GM12878 (cell line): Measurements from ENCODE around the gene ATP12A. TPM values are rescaled to one million over a fixed set of nuclear protein-coding genes. Genes with fewer than 3 reads are reported as not detected.

ENCODE experiments used
- ATAC-seq: fragments of 200-7000 bp; cut with Tn5 transposase; 3 replicates; pipeline ENCODE4 v1.9.1; 2020; ENCODE audit warnings: mild to moderate bottlenecking, moderate library complexity
- BruUV-seq: library from RNA; stranded (reverse); fragments of 400-500 nt; replicated peaks from 2 replicates; lab custom pipeline; 2021; lab: Mats Ljungman, UMichigan
- CTCF ChIA-PET: fragments of 300-600 bp; sonication (Branson Sonifier 250); formaldehyde crosslinking; extraction: SDS; loops from one replicate; lab custom pipeline; 2021; ENCODE audit warnings: inconsistent platforms; lab: Yijun Ruan, JAX
- POLR2A ChIA-PET: fragments of 350-600 bp; formaldehyde crosslinking; extraction: SDS; loops from one replicate; lab custom pipeline; 2021; ENCODE audit warnings: inconsistent platforms; lab: Charles Lee
- RAD21 ChIA-PET: fragments of 300-600 bp; sonication (Branson Sonifier 250); formaldehyde crosslinking; loops from one replicate; lab custom pipeline; 2023; ENCODE audit warnings: antibody characterized with exemption; ENCODE audit not compliant: unreplicated experiment; lab: Charles Lee
- SMC1A ChIA-PET: fragments of 300-600 bp; sonication (Branson Sonifier 250); formaldehyde crosslinking; loops from one replicate; lab custom pipeline; 2023; ENCODE audit not compliant: unreplicated experiment, uncharacterized antibody; lab: Charles Lee
- DNase-seq: peaks from one replicate; pipeline ENCODE4 v3.0.0-alpha.2; 2011; ENCODE audit warnings: low read depth, low spot score
- FAIRE-seq: peaks from 3 replicates; lab custom pipeline; 2011; peaks lifted over from hg19 to GRCh38; lab: Jason Lieb, UNC
- H2AFZ ChIP-seq: 2 replicates; pipeline ENCODE4 v1.6.0; 2011; ENCODE audit warnings: low read depth, low read length, control low read depth; ENCODE audit not compliant: control insufficient read depth
- H3K27ac ChIP-seq: 2 replicates; pipeline ENCODE4 v1.5.1; 2011; ENCODE audit warnings: control low read depth; ENCODE audit not compliant: control insufficient read depth, insufficient read depth
- H3K27me3 ChIP-seq, 2 experiments: replicated peaks in 1 of 2; 2 replicates each; pipeline versions ENCODE4 v1.6.0 to v1.6.1; 2011; ENCODE audit warnings: low read length in 1 of 2; ENCODE audit not compliant: control insufficient read depth in 2 of 2, insufficient read depth in 2 of 2
- H3K36me3 ChIP-seq, 2 experiments: 2 replicates each; pipeline ENCODE4 v1.5.1; 2011; ENCODE audit warnings: low read length in 1 of 2; ENCODE audit not compliant: control insufficient read depth in 2 of 2, insufficient read depth in 2 of 2
- H3K4me1 ChIP-seq: 2 replicates; pipeline ENCODE4 v1.6.1; 2011; ENCODE audit warnings: mild to moderate bottlenecking, low read length, moderate library complexity, mixed read lengths; ENCODE audit not compliant: control insufficient read depth, insufficient read depth
- H3K4me2 ChIP-seq: 2 replicates; pipeline ENCODE4 v1.6.0; 2011; ENCODE audit warnings: control low read depth; ENCODE audit not compliant: control insufficient read depth, insufficient read depth
- H3K4me3 ChIP-seq: fragments of 200-600 bp; sonication (generic); 2 replicates; pipeline ENCODE4 v1.5.1; 2016
- H3K79me2 ChIP-seq: 2 replicates; pipeline ENCODE4 v1.6.0; 2011; ENCODE audit warnings: low read length; ENCODE audit not compliant: control insufficient read depth, insufficient read depth
- H3K9ac ChIP-seq: 2 replicates; pipeline ENCODE4 v1.8.0; 2011; ENCODE audit warnings: low read length, control low read depth, mixed read lengths; ENCODE audit not compliant: control insufficient read depth, insufficient read depth
- H3K9me3 ChIP-seq: replicated peaks from 3 replicates; pipeline ENCODE4 v1.5.1; 2011; ENCODE audit warnings: mild to moderate bottlenecking, low read length; ENCODE audit not compliant: control insufficient read depth, insufficient read depth
- H4K20me1 ChIP-seq: 2 replicates; pipeline ENCODE4 v1.6.0; 2011; ENCODE audit not compliant: control insufficient read depth, insufficient read depth
- ASH2L ChIP-seq: fragments of 300-600, 200-600 bp; sonication (generic); IDR thresholded peaks from 2 replicates; pipeline ENCODE4 v1.6.1; 2017; ENCODE audit warnings: low read depth, mild to moderate bottlenecking, borderline replicate concordance
- CEBPB ChIP-seq, 2 experiments: fragments of 150-350 bp in 1 of 2; IDR thresholded peaks; 2 replicates each; pipeline ENCODE4 v1.6.1; 2012 to 2014; ENCODE audit warnings: low read depth in 2 of 2, low read length in 2 of 2, borderline replicate concordance in 1 of 2, inconsistent platforms in 1 of 2
- CHD1 ChIP-seq: IDR thresholded peaks from 2 replicates; pipeline ENCODE4 v1.6.1; 2012; ENCODE audit warnings: low read depth, low read length, improper control_type of control experiment
- ESRRA ChIP-seq: IDR thresholded peaks from 2 replicates; pipeline ENCODE4 v1.6.1; 2012; ENCODE audit warnings: mild to moderate bottlenecking, low read length, improper control_type of control experiment
- GATAD2B ChIP-seq: fragments of 450-650 bp; conservative IDR thresholded peaks from 2 replicates; pipeline ENCODE4 v1.6.1; 2017; ENCODE audit warnings: low read depth, mild to moderate bottlenecking, moderate library complexity
- IRF4 ChIP-seq: IDR thresholded peaks from 2 replicates; pipeline ENCODE4 v1.6.1; 2011; ENCODE audit warnings: low read depth, low read length
- MLLT1 ChIP-seq: fragments of 450-650 bp; IDR thresholded peaks from 2 replicates; pipeline ENCODE4 v1.6.1; 2016; ENCODE audit warnings: mild to moderate bottlenecking
- PRDM15 ChIP-seq: fragments of 450-650 bp; formaldehyde crosslinking; IDR thresholded peaks from 2 replicates; pipeline ENCODE4 v1.4.0; 2020; ENCODE audit warnings: mild to moderate bottlenecking, moderate library complexity
- RAD21 ChIP-seq: IDR thresholded peaks from 2 replicates; pipeline ENCODE4 v1.6.1; 2011; ENCODE audit warnings: mild to moderate bottlenecking, low read depth, low read length, moderate library complexity; ENCODE audit not compliant: insufficient read depth
- SMAD5 ChIP-seq: IDR thresholded peaks from 2 replicates; pipeline ENCODE4 v1.6.1; 2016; ENCODE audit warnings: antibody characterized with exemption, low read depth
- SMC3 ChIP-seq: IDR thresholded peaks from 2 replicates; pipeline ENCODE4 v1.6.1; 2011; ENCODE audit warnings: low read length, improper control_type of control experiment, borderline replicate concordance
- SREBF2 ChIP-seq: IDR thresholded peaks from 2 replicates; pipeline ENCODE4 v1.6.1; 2012; ENCODE audit warnings: mild to moderate bottlenecking, low read length
- TARDBP ChIP-seq: IDR thresholded peaks from 2 replicates; pipeline ENCODE4 v1.6.1; 2016; ENCODE audit warnings: borderline replicate concordance
- WGBS: methylation state at CpG from one replicate; pipeline ENCODE4 v1.1.6; 2016; ENCODE audit warnings: low lambda C conversion rate; ENCODE audit not compliant: insufficient replicate concordance, insufficient coverage; ENCODE audit errors: missing lambda C conversion rate; 5-methylcytosine and 5-hydroxymethylcytosine counted together
- in situ Hi-C: fragments of 300-500 bp; cut with MboI; formaldehyde crosslinking; loops from 9 replicates; pipeline ENCODE4 v1.14.3; 2018; ENCODE audit warnings: mixed read lengths
- intact Hi-C: fragments of 100-400 bp; cut with micrococcal nuclease; formaldehyde crosslinking; loops from one replicate; pipeline ENCODE4 v1.14.2; 2022; ENCODE audit not compliant: unreplicated experiment
- polyA plus RNA-seq, 11 experiments: library from polyadenylated mRNA; depleted of rRNA in 4 of 11; unstranded in 6 of 11; stranded (reverse) in 5 of 11; fragments of >200 nt; fragmentation: Nextera tagmentation in 4 of 11; fragmentation: Illumina TruSeq in 1 of 11; extraction: Ambion mirVana in 4 of 11; extraction: Trizol in 1 of 11; gene quantifications; 1 replicate in 1 of 11; 2 replicates in 10 of 11; pipeline versions ENCODE4 v1.2.1 to v1.2.3, GENCODE V29; 2011 to 2016; ENCODE audit warnings: inconsistent platforms in 2 of 11, missing spikeins in 2 of 11, low read depth in 1 of 11
- total RNA-seq, 4 experiments: library from RNA; depleted of rRNA in 3 of 4; stranded (reverse); fragments of >200 nt in 3 of 4; fragmentation: Illumina TruSeq in 1 of 4; extraction: Trizol in 1 of 4; gene quantifications; 2 replicates each; pipeline versions ENCODE4 v1.2.1 to v1.2.3, GENCODE V29; 2013 to 2021
- TF ChIP-seq, protein P1 (sequence below): IDR thresholded peaks from 2 replicates; pipeline ENCODE4 v1.6.1; 2012; ENCODE audit warnings: low read length, inconsistent platforms
- TF ChIP-seq, protein P2 (sequence below): fragments of 450-650 bp; IDR thresholded peaks from 2 replicates; pipeline ENCODE4 v1.6.1; 2017; ENCODE audit warnings: borderline replicate concordance

Gene ATP12A
- total and polyA plus RNA-seq, 10 of the 15 experiments (the other 5 are each of a cell fraction or from before 2014, with no cell fraction given) = 0.02 to 0.08 (median 0.04) TPM; not detected in 6

GRCh38 chr13:24744247-24744646, 64.0 kb downstream of the ATP12A start:
- no TSS peak for BruUV-seq
- no peak overlapping the region for H2AFZ ChIP-seq
- no peaks in the 10 kb centered on the region for H3K36me3 ChIP-seq
- no peaks in the 10 kb centered on the region for H3K79me2 ChIP-seq
- DNase-seq (no peak), FAIRE-seq (no peak), ATAC-seq (no peak)
- RAD21 ChIA-PET = no interaction called here
- H3K4me3 ChIP-seq = no peak overlapping the region
- in situ Hi-C loops (no loop called here), intact Hi-C loops (loop anchor here (10.0 kb wide), 1 partner anchor 251 kb away; no protein-coding TSS in a partner anchor)
- no peak overlapping the region for H3K4me2 ChIP-seq
- no peak overlapping the region for H3K9ac ChIP-seq
- H3K27ac ChIP-seq = no peak overlapping the region
- WGBS = 0% methylated on average over 6 of the region's 6 CpGs
- no peaks in the 10 kb centered on the region for H3K9me3 ChIP-seq
- SMC1A ChIA-PET = no interaction called here
- H3K27me3 ChIP-seq = peaks cover 10 to 24% of the 10 kb centered on the region in 2 experiments
- H4K20me1 ChIP-seq = no peaks in the 10 kb centered on the region
- no peak for TF ChIP-seq ASH2L
- no peak for TF ChIP-seq MLLT1
- no peak for TF ChIP-seq SREBF2
- no peak for TF ChIP-seq CEBPB (IDR thresholded peaks at IDR 0.05; ENCODE audit: borderline replicate concordance in 1 of 2, low read depth in 2 of 2, low read length in 2 of 2)
- TF ChIP-seq, protein P1, sequence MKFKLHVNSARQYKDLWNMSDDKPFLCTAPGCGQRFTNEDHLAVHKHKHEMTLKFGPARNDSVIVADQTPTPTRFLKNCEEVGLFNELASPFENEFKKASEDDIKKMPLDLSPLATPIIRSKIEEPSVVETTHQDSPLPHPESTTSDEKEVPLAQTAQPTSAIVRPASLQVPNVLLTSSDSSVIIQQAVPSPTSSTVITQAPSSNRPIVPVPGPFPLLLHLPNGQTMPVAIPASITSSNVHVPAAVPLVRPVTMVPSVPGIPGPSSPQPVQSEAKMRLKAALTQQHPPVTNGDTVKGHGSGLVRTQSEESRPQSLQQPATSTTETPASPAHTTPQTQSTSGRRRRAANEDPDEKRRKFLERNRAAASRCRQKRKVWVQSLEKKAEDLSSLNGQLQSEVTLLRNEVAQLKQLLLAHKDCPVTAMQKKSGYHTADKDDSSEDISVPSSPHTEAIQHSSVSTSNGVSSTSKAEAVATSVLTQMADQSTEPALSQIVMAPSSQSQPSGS = no peak
- no peak for TF ChIP-seq ESRRA
- no peak for TF ChIP-seq CHD1
- TF ChIP-seq IRF4 = no peak
- no peak for TF ChIP-seq SMAD5
- TF ChIP-seq, protein P2, sequence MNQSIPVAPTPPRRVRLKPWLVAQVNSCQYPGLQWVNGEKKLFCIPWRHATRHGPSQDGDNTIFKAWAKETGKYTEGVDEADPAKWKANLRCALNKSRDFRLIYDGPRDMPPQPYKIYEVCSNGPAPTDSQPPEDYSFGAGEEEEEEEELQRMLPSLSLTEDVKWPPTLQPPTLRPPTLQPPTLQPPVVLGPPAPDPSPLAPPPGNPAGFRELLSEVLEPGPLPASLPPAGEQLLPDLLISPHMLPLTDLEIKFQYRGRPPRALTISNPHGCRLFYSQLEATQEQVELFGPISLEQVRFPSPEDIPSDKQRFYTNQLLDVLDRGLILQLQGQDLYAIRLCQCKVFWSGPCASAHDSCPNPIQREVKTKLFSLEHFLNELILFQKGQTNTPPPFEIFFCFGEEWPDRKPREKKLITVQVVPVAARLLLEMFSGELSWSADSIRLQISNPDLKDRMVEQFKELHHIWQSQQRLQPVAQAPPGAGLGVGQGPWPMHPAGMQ = no peak
- TF ChIP-seq RAD21 = no peak
- no peak for TF ChIP-seq GATAD2B
- TF ChIP-seq SMC3 = no peak
- no peak for TF ChIP-seq TARDBP
- no peak for TF ChIP-seq PRDM15 (CRISPR knock-in tag)
- CTCF ChIA-PET = interaction anchor here (1.8 kb wide), 1 partner anchor 51 kb away, joined by 6 read pairs; no protein-coding TSS in a partner anchor
- POLR2A ChIA-PET = no interaction called here
- no peaks in the 10 kb centered on the region for H3K4me1 ChIP-seq
